WERI-Rb-1 (cell line): ENCODE results near the gene CBR3.
"Not testable (repeated sequence)": the region's sequence is repeated elsewhere in the genome, so short reads cannot be mapped to it uniquely, and the experiment has no call there.

ENCODE experiments used
- DNase-seq: peaks from one replicate; pipeline ENCODE4 v3.0.0-alpha.2; 2020
- H3K27ac ChIP-seq: fragments of 250-450 bp; sonication (Bioruptor Pico); 2 replicates; pipeline ENCODE4 v1.5.1; 2020; ENCODE audit warnings: mild to moderate bottlenecking, moderate library complexity
- H3K27me3 ChIP-seq: fragments of 250-450 bp; sonication (Bioruptor Pico); 2 replicates; pipeline ENCODE4 v1.5.1; 2021; ENCODE audit warnings: mild to moderate bottlenecking, low read depth, moderate library complexity; ENCODE audit not compliant: insufficient read depth, severe bottlenecking
- H3K36me3 ChIP-seq: fragments of 250-450 bp; sonication (Bioruptor Pico); 2 replicates; pipeline ENCODE4 v1.5.1; 2020; ENCODE audit warnings: mild to moderate bottlenecking, moderate library complexity
- H3K4me3 ChIP-seq: 2 replicates; pipeline ENCODE4 v1.5.1; 2011; ENCODE audit warnings: low read depth, mild to moderate bottlenecking, control low read depth, low read length
- H3K9me3 ChIP-seq: fragments of 250-450 bp; sonication (Bioruptor Pico); 2 replicates; pipeline ENCODE4 v1.5.1; 2021; ENCODE audit warnings: mild to moderate bottlenecking, moderate library complexity; ENCODE audit not compliant: severe bottlenecking
- CTCF ChIP-seq: IDR thresholded peaks from 2 replicates; pipeline ENCODE4 v1.5.1; 2011; ENCODE audit warnings: low read depth, mild to moderate bottlenecking, control low read depth, inconsistent platforms, low read length

Gene CBR3

GRCh38 chr21:36127250-36127904 lies 7.5 kb upstream of the CBR3 start:
- Histone ChIP-seq H3K9me3 (peaks cover 2% of the 10 kb centered on the region), H3K27ac (no peak overlapping the region), H3K27me3 (no peaks in the 10 kb centered on the region), H3K36me3 (no peaks in the 10 kb centered on the region), H3K4me3 (no peak overlapping the region)
- no peak for TF ChIP-seq CTCF
- no peak for DNase-seq

- Histone ChIP-seq H3K27ac (no peak overlapping the region), H3K36me3 (no peaks in the 10 kb centered on the region)
Measured at GRCh38 chr21:36127977-36128376, 6.9 kb upstream of the CBR3 start.

GRCh38 chr21:36129219-36129618 lies 5.7 kb upstream of the CBR3 start:
- no peak overlapping the region for H3K4me3 ChIP-seq
- no peak for TF ChIP-seq CTCF

More at GRCh38 chr21:36127977-36128376, 6.9 kb upstream of the CBR3 start:
- H3K4me3 ChIP-seq = no peak overlapping the region
- no peaks in the 10 kb centered on the region for H3K27me3 ChIP-seq
- TF ChIP-seq CTCF = no peak
- peaks cover 2% of the 10 kb centered on the region for H3K9me3 ChIP-seq
- no peak for DNase-seq

GRCh38 chr21:36130414-36130762 lies 4.5 kb upstream of the CBR3 start:
- not testable (repeated sequence) for H3K27ac ChIP-seq, H3K9me3 ChIP-seq, H3K36me3 ChIP-seq, H3K27me3 ChIP-seq, DNase-seq, H3K4me3 ChIP-seq

More at GRCh38 chr21:36129219-36129618, 5.7 kb upstream of the CBR3 start:
- H3K27me3 ChIP-seq = peaks cover 3% of the 10 kb centered on the region
- no peak overlapping the region for H3K27ac ChIP-seq
- no peaks in the 10 kb centered on the region for H3K36me3 ChIP-seq
- peaks cover 2% of the 10 kb centered on the region for H3K9me3 ChIP-seq
- no peak for DNase-seq

GRCh38 chr21:36130839-36131238 lies 4.0 kb upstream of the CBR3 start:
- H3K4me3 ChIP-seq, DNase-seq, H3K27ac ChIP-seq, H3K27me3 ChIP-seq, H3K9me3 ChIP-seq, H3K36me3 ChIP-seq: not testable (repeated sequence)

GRCh38 chr21:36132696-36133095 lies 2.2 kb upstream of the CBR3 start:
- H3K4me3 ChIP-seq = no peak overlapping the region
- no peaks in the 10 kb centered on the region for H3K36me3 ChIP-seq
- no peak for TF ChIP-seq CTCF
- no peak for DNase-seq
- no peak overlapping the region for H3K27ac ChIP-seq
- H3K27me3 ChIP-seq = peaks cover 9% of the 10 kb centered on the region
- H3K9me3 ChIP-seq = no peaks in the 10 kb centered on the region
